ENCODE results near the gene PLB1.

The PLB1 gene

GRCh38 chr2:28627722-28628480 is 132.0 kb downstream of the PLB1 start:
- DNase-seq (ENCODE audit: low spot score) = no peak

GRCh38 chr2:28628506-28628905 is 132.6 kb downstream of the PLB1 start:
- no peak for DNase-seq (ENCODE audit: low spot score)

DNA sequence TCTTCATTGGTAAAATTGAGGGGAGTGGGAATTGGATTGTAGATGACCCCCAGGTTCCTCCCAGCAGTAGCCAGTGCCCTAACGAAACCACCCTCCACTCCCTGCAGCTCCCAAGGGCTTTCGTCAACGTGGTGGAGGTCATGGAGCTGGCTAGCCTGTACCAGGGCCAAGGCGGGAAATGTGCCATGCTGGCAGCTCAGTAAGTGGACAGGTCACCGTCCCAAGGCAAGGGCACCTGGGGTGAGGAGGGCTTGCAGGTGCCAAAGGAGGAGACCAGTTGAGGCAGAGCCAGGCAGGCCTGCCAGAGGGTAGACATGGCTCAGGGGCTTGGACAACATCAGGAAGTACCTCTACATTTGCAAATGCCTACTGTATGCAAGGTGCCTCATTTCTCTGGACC is 133.1 kb downstream of the PLB1 start:
- DNase-seq (ENCODE audit: low spot score) = no peak

DNA sequence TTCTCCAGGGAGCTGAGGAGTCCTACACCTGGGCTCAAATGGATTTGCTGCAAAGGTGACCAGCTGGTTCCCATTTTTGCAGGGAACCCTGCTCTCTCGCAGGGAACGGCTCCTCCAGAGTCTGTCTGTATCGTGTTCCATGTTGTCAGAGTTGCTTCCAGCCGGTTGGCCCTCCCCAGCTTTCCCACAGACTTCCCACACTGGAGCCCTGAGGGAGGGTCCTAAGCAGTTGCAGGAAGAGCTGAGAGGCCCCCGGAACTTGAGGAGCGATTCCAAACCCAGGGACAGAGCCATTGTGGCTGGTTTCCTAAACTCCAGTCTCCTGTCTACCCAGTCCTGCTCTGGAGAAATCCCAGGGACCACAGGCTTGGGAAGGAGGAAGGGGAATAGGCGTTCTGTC is 134.1 kb downstream of the PLB1 start:
- DNase-seq (ENCODE audit: low spot score) = no peak

- DNase-seq (ENCODE audit: low spot score) = no peak
Measured at GRCh38 chr2:28630341-28630740, 134.5 kb downstream of the PLB1 start.

DNA sequence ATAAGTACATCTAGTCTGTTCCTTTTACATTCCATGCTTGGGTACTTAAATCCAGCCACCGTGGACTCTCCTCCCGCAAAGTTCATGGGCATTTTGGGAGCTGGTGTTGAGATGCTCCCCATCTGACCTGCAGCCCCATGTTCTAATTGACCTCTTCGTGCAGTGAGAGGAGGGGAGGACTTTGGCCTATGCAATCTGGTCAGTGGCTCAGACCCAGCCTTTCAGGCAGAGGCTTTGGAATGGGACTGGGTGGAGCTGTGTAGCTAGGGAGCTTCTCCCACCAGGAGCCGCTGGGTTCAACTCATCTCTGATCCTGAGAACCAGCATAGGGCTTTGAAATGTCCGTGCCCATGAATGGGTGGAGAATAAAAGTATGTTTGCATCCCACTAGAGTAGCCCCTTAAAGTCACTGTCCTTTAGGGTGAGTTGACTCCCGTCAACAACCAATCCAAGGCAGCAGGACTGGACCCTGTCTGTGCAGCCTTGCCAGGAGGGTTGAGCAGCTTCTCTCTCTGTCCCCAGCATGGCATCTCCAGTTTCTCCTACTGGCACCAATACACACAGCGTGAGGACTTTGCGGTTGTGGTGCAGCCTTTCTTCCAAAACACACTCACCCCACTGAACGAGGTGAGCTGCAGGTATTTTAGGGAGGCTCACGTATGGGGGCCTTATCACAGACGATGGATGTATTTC is 135.8 kb downstream of the PLB1 start:
- DNase-seq (ENCODE audit: low spot score) = no peak

GRCh38 chr2:28632791-28633190 is 136.9 kb downstream of the PLB1 start:
- no peak for DNase-seq (ENCODE audit: low spot score)

DNA sequence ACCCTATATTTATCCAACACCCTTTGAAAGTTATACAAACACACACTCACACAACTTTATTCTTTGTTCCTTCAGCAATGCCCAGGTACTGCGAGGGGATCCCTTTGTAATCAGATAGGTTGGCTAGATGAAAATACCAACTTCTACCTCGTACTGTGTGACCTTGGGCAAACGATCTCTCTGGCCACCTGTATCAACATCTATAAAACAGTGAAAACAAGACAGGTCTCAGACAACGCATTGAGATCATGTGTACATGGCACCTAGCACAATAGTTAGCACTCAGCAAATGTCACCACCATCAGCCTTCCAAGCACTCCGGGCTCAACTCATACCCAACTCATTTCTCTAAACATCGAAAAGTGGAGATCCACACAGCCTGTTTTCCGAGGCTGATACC is 137.3 kb downstream of the PLB1 start:
- no peak for DNase-seq (ENCODE audit: low spot score)

DNA sequence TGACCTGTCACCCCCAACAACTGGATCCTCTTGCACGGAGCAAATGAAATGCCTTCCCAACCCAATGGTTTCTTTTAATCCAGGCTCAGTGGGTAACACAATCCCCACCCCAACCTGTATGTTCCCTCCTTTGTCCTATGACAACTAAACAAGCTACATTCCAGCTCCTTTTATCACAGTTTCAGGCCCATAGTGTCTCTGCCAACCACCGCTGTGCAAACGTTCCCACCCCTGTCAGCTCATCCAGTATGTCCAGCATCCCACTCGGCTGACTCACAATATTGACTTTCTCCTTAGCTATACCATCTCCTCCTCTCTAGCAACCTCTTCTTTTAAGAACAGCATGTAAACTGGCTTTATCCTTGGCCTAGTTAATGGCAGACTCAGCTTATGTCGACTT is 137.9 kb downstream of the PLB1 start:
- peak; percentile 61 for DNase-seq (ENCODE audit: low spot score)

DNA sequence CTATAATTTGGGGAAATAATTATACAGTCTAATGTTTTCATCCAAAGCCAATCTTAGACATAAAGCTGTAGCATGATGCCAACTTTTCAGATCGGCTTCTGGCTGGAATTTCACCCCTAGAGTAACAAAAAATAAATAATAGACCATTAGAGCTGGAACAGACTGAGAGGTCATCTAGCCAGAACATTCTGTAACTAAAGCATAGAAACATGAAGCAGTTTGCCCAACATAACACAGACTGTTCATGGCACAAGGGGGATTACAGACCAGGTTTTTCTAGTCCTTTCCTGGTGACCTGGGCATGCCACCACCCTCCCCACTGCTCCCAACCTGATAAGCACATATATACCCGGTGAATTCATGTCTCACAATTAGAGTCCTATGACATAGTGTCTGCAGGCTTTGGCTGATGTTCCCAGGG is 139.3 kb downstream of the PLB1 start:
- no peak for DNase-seq (ENCODE audit: low spot score)

- DNase-seq (ENCODE audit: low spot score) = no peak
Measured at GRCh38 chr2:28636491-28636890, 140.6 kb downstream of the PLB1 start.

DNA sequence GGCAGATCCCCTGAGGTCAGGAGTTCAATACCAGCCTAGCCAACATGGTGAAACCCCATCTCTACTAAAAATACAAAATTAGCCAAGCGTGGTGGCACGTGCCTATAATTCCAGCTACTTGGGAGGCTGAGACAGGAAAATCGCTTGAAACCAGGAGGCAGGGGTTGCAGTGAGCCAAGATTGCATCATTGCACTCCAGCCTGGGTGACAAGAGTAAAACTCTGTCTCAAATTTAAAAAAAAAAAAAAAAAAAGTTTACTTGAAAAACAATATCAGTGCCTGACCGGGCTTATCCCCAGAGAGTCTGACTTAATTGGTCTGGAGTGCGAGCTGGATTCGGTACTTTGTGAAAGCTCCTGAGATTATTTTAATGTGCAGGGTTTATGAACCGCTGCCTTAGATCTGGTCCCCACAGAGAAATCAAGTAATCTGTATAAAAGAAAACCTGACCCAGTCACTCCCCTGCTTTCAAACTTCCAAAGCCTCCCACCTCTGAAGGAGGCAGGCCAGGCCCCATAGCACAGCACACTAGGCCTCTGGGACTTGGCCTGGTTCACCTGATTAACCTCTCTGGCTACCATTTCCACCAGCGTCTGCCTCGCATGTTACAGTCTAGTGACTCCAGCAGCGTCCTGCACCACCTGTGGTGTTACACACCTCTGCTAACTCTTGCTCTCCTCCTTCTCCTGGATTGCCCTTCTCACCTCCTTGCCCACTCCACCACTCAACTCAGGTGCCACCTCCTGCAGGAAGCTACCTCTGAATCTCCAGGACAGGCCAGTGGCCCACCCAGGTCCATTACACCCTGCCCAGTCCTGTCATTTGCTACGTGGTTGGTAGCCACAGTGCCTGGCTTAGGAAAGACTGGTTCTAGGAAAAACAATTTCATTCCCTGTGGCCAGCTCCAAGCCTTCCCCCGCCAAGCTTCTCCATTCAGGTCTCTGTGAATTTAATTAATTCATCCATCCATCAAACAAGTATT is 141.5 kb downstream of the PLB1 start:
- DNase-seq (ENCODE audit: low spot score) = no peak

GRCh38 chr2:28638102-28638501 is 142.2 kb downstream of the PLB1 start:
- DNase-seq (ENCODE audit: low spot score) = no peak

DNA sequence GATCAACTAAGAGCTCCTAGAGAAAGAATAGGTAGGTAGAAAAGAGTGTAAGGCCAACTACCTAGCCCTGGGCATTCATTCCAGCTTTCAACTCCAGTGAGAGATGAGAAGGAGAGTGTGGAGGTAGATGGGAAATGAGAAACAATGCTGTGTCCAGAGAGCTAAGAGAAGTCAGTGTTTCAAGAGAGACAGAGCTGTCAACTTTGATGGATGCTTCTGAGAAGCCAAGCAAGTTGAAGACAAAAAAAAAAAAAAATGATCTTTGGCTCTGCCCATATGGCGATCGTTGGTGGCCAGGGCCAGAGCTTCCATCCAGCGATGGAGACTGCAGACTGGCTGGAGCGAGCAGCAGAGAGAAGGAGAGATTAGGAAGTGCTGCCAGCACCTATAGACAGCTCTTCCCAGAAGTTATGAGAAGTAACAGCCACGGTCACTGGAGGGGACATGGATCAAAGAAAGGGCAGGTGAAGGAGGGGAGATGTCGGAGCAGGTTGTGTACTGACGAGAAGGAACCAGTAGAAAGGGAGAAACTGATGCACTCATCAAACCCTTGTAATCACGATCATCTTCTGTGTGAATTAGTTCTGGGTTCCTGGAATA is 143.3 kb downstream of the PLB1 start:
- DNase-seq (ENCODE audit: low spot score) = no peak

DNA sequence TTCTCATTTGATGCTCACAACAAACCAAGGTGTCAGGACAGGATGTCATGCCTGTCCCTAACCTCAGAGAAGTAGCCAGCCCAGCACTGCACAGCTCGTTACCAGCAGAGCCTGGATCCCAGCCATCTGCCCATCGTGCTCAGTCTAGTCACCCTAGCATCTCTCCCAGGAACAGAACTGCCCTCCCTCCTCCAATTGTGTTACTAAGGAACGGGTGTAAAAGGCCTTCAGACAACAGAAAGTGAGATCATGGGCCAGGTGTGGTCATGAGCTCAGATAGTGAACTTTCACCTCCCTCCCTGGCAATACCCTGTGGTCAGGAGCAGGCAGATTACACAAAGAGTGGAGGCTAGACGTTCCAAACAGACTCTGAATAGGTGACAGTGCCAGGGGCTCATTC is 144.0 kb downstream of the PLB1 start:
- DNase-seq (ENCODE audit: low spot score) = no peak

DNA sequence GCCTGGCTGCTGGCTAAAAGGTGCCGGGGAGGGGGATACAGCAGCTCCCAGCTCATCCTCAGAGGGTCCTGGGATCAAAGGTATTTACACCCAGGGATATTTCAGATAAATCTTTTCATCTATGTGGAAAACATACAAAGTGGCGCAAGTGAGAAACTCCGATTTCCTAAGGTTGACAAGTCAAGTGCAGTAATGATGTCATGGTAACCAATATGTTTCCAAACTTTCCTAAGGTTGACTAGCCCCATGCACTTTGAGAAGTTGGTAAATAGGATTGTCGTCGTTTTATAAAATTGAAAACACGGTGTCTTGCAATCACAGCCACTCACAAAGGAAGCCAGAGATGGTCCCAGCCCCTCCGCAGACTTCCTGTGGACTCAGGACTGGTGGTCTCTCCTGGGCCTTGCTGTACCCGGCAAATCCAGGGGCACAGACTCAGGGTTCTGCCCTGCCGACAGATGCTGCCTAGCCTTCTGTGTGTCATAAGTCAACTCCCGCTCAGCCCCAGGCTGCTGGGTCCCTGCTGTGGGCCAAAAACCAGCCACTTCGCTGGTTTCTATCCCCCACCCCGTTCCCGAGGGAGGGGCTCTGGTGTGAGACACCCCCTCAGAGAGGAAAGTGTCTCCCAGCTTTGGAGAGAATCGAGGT is 144.5 kb downstream of the PLB1 start:
- DNase-seq (ENCODE audit: low spot score) = no peak

GRCh38 chr2:28640908-28641300 is 145.0 kb downstream of the PLB1 start:
- no peak for DNase-seq (ENCODE audit: low spot score)

DNA sequence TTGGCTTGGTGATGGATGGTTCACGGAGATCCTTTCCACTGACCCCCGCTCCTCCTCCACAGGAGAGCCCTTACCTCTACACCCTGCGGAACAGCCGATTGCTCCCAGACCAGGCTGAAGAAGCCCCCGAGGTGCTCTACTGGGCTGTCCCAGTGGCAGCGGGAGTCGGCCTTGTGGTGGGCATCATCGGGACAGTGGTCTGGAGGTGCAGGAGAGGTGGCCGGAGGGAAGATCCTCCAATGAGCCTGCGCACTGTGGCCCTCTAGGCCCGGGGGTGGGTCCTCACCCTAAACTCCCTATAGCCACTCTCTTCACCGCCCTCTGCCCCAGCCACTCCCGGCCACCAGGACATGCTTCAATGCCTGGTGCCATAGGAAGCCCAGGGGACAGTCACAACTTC is 146.9 kb downstream of the PLB1 start:
- no peak for DNase-seq (ENCODE audit: low spot score)

GRCh38 chr2:28643327-28643726 is 147.5 kb downstream of the PLB1 start:
- DNase-seq (ENCODE audit: low spot score) = no peak

DNA sequence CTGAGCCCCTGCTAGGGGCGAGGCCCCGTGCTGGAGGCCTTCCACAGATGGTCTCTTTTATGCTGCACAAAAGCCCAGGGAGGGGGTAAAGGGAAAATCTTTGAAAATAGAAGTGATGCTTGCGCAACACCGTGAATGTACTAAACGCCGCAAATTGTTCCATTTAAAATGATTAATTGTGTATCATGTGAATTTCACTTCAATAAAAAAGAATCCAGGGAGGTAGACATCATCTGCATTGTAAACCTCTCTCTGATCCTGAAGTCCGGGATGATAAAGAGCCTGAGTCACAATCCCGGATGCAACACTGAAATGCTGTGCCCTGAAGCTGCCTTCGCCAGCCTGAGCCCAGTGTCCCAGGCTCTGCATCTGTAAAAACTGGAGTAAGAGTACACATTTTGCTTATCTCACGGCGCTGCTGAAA is 148.1 kb downstream of the PLB1 start:
- DNase-seq (ENCODE audit: low spot score) = peak; percentile 86

GRCh38 chr2:28644760-28645159 is 148.9 kb downstream of the PLB1 start:
- DNase-seq (ENCODE audit: low spot score) = no peak

DNA sequence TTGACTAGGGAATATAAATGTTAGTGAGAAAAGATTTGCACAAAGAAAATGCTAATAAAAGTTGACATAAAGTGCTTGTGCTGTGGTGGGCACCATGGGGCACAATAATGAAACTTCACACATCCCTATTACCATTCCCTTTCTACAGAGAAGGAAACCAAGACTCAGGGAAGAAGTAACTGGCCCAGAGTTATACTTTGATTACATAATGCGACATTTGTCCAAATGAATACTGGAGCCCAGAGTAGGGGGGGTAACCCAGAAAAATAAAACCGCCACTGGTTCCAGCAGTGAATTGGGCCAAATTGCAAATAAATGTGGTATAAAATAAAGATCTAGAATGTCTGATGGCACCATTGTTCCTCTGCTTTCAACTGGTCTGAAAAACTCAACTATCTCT is 149.7 kb downstream of the PLB1 start:
- no peak for DNase-seq (ENCODE audit: low spot score)

All from AG08395 (cell line).